GM21717 (cell line): ENCODE results near the gene MRC2.
A peak's percentile ranks its signal among the peaks of the same experiment; 100 is the strongest.
"Not testable (repeated sequence)": the region's sequence is repeated elsewhere in the genome, so short reads cannot be mapped to it uniquely, and the experiment has no call there.

Source experiments
- ATAC-seq: cut with Tn5 transposase; IDR thresholded peaks from one replicate; pipeline ENCODE4 v1.9.1; 2021; ENCODE audit warnings: mild to moderate bottlenecking, moderate library complexity; ENCODE audit not compliant: unreplicated experiment

MRC2 gene

GRCh38 chr17:62696256-62696655 lies 68.8 kb downstream of the MRC2 start:
- no peak for ATAC-seq

GRCh38 chr17:62696726-62697490 lies 69.4 kb downstream of the MRC2 start:
- ATAC-seq: no peak

- not testable (repeated sequence) for ATAC-seq
Measured at GRCh38 chr17:62698459-62698858, 71.0 kb downstream of the MRC2 start.

GRCh38 chr17:62700964-62701705 lies 73.7 kb downstream of the MRC2 start:
- no peak for ATAC-seq

GRCh38 chr17:62701706-62702085 lies 74.2 kb downstream of the MRC2 start:
- ATAC-seq: no peak

GRCh38 chr17:62702746-62703260 lies 75.3 kb downstream of the MRC2 start:
- ATAC-seq: no peak

- ATAC-seq: no peak
Measured at GRCh38 chr17:62703261-62703775, 75.8 kb downstream of the MRC2 start.

GRCh38 chr17:62703776-62704380 lies 76.4 kb downstream of the MRC2 start:
- peak; percentile 88 for ATAC-seq

GRCh38 chr17:62704381-62704971 lies 77.0 kb downstream of the MRC2 start:
- no peak for ATAC-seq

GRCh38 chr17:62705156-62705777 lies 77.8 kb downstream of the MRC2 start:
- ATAC-seq: no peak

GRCh38 chr17:62705778-62706597 lies 78.5 kb downstream of the MRC2 start:
- no peak for ATAC-seq

GRCh38 chr17:62706598-62707424 lies 79.3 kb downstream of the MRC2 start:
- no peak for ATAC-seq

GRCh38 chr17:62707425-62707739 lies 79.9 kb downstream of the MRC2 start:
- no peak for ATAC-seq

GRCh38 chr17:62708587-62708986 lies 81.1 kb downstream of the MRC2 start:
- no peak for ATAC-seq

GRCh38 chr17:62712171-62712581 lies 84.7 kb downstream of the MRC2 start:
- no peak for ATAC-seq

- ATAC-seq: no peak
Measured at GRCh38 chr17:62713086-62713881, 85.8 kb downstream of the MRC2 start.

- ATAC-seq: no peak
Measured at GRCh38 chr17:62714016-62714777, 86.7 kb downstream of the MRC2 start.
